NCI-H82 treated with DMSO at 0.1 percent for 48 hours (cell line): Measurements from ENCODE around the gene NUDCD3.

ENCODE experiments used
- DNase-seq: peaks from one replicate; lab custom pipeline; 2025; ENCODE audit not compliant: unreplicated experiment; lab: John Stamatoyannopoulos, UW

NUDCD3 gene

DNA sequence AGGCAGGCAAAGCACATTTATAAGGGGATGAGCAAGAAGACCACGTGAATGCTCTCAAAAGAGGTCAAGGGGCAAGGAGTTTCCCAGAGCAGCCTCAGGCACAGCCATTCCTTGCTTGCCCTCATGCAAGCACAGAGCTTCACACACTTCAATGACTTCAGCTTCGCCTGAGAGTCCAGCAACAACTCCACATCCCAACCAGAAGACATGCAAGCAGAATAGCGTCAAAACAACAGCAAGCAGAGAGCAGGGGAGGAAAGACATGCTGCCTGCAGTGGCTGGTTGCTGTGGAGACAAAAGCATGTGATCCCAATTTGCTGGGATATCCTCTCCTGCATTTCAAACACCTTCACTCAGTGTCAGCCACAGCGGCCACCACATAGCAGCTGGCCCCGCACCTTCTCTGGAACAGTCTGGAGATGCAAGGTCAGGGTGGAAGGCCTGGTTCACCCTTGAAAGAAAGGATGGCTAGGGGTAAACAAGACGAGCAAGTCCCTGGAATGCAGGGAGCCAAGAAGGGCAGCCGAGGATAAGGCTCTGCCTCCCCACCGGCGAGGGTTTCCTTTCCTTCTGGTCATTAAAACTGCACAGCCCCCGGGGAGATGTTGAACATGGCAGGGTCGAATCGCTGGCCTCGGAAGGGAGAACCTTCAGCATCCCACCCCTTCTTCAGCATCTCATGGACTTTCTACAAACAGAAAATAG, 104.9 kb downstream of the NUDCD3 start:
- DNase-seq: no peak

GRCh38 chr7:44384586-44385433, 105.6 kb downstream of the NUDCD3 start:
- DNase-seq: no peak

- DNase-seq: no peak
Measured at GRCh38 chr7:44383566-44383965, 106.9 kb downstream of the NUDCD3 start.

DNA sequence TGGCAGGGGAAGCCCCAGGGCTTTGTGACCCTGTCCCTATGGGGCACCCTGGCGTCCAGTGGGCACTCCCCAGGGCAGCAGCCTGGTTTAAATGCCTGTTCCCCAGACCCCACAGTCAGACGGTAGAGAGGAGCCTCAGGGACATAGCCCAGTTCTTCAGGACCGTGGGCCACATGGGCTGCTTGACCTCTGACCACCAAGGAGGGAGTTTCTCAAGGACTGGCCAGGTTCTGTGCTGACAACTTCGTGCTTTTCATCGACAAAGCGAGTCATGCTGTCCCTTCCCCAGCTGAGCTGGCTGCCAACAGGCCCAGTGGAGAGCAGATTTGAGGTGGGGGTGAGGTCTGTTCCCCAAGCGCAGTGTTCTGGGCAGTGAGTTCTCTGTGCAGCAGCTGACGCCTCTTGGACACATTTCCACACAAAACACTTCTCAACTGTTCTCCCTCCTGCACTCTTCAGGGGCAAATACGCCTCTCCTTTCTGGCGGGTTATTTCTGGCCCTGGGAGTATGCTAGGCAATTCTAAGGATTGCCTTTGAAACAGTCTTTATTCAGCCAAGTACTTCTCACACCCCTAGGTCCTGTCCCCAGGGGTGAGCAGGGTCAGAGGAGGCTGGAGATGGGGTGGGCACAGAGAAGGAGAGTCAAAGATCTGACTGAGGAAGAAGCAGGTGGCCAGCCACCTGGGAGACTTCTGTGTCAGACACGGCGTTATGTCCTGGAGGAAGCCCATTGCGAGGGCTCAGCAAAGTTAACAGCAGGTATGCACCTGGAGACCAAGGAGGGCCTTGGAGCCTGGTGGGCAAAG, 107.8 kb downstream of the NUDCD3 start:
- no peak for DNase-seq

DNA sequence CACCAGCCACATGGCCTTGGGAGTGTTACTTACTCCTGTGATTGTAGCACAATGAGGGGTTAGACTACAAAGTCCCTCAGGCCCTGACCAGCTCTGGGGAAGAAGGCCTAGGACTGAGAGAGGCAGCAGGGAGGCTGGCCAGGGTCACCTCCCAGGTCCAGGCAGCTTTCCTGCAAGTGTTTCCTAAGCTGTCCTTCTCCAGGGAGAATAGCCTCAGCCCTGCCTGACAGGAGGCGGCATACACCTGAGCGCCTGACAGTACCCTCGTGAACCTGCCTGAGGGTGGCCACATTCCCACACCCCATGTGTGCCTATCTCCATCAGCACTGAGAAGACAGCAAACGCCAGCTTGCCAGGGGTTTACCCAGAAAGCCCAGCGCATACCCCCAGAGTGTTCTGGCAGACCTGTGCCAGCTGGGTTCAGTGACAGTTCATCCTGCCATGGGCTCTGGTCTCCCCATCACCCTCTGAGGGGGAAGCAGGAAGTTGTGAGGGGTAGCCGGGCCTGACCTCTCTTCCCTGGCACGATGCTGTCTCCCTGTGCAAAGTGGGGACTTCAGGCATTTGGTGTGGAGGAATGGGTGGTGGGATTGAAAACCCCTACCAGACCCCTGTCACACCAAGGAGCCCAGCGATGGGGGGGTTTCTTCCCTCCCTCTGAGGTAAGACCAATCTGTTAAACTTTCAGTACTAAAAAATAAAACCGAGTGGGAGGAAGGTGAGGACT, 108.8 kb downstream of the NUDCD3 start:
- no peak for DNase-seq

DNA sequence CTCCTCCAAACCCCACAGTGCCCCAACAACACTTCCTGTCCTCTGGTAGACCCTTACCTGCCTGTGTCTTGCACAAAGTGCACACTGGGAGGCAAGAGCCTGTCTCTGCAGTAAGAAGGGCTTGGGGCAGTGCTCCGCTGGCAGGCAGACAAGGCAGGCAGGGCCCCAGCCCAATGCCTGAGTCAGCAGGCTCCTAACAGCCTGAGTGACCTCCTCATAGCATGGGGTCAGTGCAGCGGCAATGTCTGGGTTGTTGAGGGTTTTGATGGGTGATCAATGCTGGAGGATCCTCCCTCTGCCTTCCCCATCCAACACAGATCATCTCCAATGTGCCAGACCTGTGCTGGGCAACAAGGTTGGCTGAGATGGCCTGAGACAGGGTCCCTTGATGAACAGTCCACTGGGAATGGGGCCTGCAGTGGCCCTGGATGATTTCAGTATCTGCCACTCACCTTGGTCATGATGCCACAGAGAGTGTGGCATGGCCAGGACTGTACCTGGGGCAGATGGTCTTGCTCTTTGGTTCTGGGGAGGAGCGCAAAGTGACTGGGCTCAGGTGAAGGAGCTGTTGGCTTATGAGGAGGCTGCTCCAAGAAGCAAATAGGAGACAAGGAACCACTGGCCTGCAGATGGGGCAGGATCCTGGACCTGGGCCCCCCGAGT, 109.5 kb downstream of the NUDCD3 start:
- no peak for DNase-seq

DNA sequence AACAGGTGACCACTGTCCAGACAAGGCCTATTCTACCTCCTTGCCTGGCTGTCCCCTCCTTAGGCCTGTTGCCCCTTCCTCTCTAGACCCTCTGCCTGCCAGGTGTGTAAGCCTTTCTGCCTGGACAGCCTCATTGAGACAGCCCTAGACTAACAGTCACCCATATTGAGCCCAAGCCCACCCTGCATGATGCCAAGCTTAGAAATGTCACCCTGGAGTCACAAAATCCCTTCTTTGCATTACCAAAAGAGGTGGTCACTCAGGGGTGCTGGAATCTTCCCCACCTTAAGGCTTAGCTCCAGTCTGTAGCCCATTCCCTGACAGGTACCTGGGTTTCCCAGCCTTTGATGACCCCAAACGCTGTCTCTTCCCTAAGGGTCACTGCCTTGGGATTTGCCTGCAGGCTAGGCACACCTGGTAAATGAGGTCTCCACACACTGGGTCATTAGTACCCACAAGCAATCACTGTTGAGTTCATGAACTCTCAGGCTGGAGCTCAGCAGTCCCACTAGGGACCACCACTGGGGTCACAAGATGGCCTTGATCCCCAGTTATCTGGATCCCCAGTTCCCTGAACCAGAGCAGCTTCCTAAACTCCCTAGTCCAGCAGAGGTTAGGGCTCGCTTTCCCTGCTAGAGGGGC, 110.1 kb downstream of the NUDCD3 start:
- DNase-seq: no peak

DNA sequence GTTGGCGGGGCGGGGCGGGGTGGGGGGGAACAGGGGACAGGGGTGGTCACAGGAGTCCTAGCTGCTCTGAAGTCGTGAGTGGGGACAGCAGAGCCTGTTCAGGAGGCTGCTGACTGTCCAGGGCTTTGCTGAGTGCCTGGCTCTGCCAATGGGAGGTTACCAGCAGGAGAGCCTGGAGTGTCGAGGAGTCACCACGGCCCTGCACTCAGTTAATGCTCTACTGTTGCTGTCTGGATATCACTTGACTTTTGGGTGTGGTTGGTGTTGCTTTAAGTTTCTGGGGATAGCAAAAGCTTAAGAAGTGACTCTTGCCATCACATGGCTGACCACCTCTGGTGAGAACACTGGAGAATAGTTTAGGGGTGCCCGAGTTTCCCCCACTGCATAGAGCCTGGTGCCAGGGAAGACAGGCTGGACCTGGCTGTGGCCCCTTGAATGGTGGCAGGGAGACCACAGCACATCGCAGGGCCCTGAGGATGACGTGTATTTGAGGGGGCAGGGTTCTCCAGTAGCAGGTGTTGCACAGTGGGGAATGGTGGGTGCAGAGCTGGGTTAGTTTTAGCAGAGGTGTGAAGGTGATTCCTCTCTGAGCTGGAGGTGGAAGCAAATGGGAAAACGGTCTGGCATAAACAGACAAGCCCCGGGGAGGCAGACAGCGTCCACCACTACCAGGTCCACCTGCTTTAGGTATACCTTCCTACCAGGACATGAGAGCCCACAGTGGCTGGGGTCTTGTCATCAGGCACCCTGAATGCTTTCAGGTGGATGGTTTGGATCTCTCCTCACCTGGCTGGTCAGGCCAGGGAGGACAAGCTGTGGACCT, 110.9 kb downstream of the NUDCD3 start:
- no peak for DNase-seq

DNA sequence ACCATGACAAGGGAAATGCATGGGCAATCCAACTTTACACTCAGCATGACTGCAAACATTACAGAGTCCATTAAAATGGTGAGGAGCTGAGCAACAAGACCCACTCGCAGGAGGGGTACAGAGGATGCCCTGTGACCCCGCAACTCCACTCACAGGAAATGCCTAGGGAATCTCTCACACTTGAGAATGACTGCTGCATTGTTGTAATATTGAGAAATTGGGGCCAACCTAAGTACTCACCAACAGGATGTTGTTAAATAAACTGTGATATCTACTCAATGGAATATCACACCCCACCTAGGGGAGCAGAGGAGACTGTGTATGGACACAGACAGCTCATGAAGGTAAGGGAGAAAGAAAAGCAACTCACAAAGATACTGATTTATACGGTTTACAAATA, 111.7 kb downstream of the NUDCD3 start:
- no peak for DNase-seq

DNA sequence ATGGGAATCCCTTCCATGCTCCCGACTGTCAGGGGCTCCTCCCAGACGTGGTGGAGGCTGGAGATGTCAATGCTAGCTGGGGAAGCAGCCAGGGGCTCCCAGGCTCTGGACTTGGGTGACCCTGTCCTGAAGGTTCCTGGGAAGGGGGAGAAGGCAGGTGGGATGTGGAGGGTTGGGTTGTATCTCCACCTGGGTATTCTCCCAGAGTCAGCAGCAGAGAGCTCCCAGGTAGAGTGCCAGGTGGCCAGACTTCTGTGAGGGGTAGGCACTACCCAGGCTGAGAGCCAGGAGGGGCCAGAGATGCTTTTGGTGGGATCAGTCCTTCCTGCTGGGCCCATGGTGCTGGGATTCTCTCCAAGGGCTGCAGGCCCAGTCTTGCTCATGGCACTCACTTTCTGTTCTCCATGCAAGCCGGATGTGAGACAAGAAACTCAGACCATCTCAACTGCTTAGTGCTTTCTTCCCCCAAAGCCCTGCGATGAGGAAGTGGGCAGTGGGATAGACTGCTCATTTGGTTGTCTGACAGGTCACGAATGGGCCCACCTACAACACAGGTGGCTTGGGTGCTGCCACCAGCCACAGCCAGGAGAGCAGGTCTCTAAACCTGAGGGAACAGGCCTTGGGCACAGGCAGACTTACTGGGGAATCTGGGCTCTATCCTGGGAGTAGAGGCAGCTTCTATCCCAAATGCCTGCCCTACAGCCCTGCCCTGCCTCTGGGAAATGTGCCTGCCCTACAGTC, 112.6 kb downstream of the NUDCD3 start:
- no peak for DNase-seq

GRCh38 chr7:44377134-44377463, 113.4 kb downstream of the NUDCD3 start:
- DNase-seq: no peak

- DNase-seq: no peak
Measured at GRCh38 chr7:44376429-44377133, 113.9 kb downstream of the NUDCD3 start.

DNA sequence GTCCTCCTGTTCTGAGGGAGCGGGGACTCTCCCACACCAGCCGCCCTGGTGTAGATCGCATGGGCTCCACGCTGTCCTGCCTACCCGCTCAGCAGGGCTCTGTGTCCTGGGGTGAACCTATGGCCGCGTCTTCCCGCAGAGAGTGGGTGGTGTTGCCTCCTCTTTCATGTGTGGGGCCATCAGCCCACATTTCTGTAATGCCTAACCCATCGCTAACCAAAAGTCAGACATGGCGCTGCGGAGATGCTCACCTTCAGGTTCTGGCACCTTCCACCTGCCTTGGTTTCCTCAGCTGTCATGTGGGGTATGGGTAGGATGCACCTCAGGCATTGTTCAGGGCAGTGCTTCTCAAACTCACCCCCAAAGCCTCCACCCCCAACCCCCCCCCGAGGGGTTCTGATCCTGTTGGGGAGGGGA, 114.5 kb downstream of the NUDCD3 start:
- no peak for DNase-seq

- no peak for DNase-seq
Measured at GRCh38 chr7:44375236-44375699, 115.2 kb downstream of the NUDCD3 start.

GRCh38 chr7:44374007-44374763, 116.3 kb downstream of the NUDCD3 start:
- DNase-seq: no peak

- DNase-seq: no peak
Measured at GRCh38 chr7:44373418-44373740, 117.1 kb downstream of the NUDCD3 start.
